HG03460 (cell line): ENCODE results near the gene PATL2.
A peak's percentile ranks its signal among the peaks of the same experiment; 100 is the strongest.
"Not testable (repeated sequence)": the region's sequence is repeated elsewhere in the genome, so short reads cannot be mapped to it uniquely, and the experiment has no call there.

Source experiments
- ATAC-seq: cut with Tn5 transposase; IDR thresholded peaks from one replicate; pipeline ENCODE4 v1.9.1; 2021; ENCODE audit not compliant: unreplicated experiment

PATL2 gene

DNA sequence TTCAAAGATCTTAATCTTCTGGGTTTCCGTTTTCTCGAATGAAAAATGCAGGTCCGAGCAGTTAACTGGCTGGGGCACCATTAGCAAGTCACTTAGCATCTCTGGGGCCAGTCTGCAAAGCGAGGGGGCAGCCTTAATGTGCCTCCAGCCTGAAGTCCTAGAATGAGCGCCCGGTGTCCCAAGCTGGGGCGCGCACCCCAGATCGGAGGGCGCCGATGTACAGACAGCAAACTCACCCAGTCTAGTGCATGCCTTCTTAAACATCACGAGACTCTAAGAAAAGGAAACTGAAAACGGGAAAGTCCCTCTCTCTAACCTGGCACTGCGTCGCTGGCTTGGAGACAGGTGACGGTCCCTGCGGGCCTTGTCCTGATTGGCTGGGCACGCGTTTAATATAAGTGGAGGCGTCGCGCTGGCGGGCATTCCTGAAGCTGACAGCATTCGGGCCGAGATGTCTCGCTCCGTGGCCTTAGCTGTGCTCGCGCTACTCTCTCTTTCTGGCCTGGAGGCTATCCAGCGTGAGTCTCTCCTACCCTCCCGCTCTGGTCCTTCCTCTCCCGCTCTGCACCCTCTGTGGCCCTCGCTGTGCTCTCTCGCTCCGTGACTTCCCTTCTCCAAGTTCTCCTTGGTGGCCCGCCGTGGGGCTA, at the start of gene PATL2, which contains the start of gene B2M:
PATL2 (minus strand) TSS at position 228 of the 647 bp plus-strand sequence. CDS start 34,833 bp downstream, outside the sequence.
B2M (plus strand) TSS at position 422 of the 647 bp plus-strand sequence; CDS start at position 452, 30 bp downstream.
- peak; percentile 73 for ATAC-seq

DNA sequence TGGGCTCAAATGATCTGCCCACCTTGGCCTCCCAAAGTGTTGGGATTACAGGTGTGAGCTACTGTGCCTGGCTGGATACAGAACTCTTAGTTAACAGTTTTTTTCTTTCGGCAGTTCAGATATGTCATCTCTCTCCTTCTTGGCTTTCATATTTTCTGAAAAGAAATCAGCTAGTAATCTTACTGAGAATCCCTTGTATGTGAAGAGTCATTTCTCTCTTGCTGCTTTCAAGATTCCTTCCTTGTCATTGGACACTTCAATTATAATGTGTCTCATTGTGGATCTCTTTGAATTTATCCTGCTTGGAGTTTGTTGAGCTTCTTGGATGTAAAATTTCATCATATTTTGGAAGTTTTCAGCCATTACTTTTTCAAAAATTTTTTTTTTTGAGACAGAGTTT, 42.2 kb upstream of the PATL2 start:
- no peak for ATAC-seq

DNA sequence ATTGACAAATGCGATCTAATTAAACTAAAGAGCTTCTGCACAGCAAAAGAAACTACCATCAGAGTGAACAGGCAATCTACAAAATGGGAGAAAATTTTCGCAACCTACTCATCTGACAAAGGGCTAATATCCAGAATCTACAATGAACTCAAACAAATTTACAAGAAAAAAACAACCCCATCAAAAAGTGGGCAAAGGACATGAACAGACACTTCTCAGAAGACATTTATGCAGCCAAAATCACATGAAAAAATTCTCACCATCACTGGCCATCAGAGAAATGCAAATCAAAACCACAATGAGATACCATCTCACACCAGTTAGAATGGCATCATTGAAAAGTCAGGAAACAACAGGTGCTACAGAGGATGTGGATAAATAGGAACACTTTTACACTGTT, 32.3 kb upstream of the PATL2 start:
- ATAC-seq: not testable (repeated sequence)

DNA sequence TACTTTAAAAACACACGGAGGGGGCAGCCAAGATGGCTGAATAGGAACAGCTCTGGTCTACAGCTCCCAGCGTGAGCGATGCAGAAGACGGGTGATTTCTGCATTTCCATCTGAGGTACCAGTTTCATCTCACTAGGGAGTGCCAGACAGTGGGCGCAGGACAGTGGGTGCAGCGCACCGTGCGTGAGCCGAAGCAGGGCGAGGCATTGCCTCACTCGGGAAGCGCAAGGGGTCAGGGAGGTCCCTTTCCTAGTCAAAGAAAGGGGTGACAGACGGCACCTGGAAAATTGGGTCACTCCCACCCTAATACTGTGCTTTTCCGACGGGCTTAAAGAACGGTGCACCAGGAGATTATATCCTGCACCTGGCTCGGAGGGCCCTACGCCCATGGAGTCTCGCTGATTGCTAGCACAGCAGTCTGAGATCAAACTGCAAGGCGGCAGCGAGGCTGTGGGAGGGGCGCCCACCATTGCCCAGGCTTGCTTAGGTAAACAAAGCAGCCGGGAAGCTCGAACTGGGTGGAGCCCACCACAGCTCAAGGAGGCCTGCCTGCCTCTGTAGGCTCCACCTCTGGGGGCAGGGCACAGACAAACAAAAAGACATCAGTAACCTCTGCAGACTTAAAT, 28.2 kb upstream of the PATL2 start:
- not testable (repeated sequence) for ATAC-seq

DNA sequence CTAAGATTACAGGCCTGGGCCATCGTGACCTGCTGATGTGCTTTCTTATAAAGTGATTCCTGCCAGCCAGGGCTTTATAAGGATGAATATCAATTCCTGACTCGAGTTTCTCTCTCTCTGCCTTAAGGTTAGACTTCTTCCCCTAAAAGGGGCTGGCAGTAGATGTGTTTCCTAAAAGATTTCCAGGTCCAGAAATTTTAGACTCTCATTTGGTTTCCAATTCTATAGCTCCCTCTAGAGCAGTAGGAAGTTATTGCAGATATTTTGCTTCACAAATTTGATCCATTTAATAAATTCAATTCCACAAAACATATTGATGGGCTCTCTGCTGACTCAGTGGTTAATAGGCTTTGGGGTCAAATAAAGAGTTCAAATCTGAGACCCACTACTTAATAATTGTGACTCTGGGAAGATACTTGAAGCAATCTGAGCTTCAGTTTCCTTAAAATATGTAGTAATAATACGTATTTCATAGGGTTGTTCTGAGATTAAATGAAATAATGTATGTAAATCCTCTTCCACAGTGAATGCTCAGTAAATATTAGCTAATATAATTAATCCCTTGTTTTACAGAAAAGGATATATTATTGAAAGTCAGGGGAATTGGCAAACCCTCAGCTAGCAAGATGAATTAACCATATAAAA, 27.3 kb upstream of the PATL2 start:
- no peak for ATAC-seq

DNA sequence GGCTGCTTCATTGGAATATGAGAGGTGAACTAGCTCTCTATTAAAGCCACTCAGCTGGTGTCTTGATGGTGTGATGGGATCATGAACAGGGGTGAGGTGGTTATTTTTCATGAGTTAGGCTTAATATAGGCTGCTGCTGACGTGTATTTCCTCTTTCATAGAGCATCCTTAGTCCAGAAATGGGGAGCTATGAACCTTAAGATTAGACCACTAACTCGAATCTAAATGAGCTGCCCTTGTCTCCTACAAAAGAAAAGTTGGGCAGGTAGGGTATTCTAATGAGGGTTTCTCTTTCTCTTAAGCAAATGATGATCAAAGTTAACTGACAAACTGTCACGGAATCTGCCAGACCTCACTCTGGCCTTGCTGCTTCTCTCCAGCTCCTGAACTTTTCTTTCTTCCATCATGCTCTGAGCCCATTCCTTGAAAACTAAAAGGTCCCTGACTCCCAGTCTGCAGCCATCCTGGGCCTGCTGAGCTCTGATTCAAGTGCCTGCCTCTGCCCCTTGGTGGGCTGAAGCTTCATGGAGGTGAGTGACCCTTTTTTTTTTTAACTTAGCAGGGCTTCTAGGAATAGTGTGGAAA, 25.1 kb upstream of the PATL2 start, which contains the start of gene TRIM69:
TRIM69 (plus strand) TSS at position 348 of the 585 bp plus-strand sequence; CDS start at position 525, 177 bp downstream.
- ATAC-seq: no peak

DNA sequence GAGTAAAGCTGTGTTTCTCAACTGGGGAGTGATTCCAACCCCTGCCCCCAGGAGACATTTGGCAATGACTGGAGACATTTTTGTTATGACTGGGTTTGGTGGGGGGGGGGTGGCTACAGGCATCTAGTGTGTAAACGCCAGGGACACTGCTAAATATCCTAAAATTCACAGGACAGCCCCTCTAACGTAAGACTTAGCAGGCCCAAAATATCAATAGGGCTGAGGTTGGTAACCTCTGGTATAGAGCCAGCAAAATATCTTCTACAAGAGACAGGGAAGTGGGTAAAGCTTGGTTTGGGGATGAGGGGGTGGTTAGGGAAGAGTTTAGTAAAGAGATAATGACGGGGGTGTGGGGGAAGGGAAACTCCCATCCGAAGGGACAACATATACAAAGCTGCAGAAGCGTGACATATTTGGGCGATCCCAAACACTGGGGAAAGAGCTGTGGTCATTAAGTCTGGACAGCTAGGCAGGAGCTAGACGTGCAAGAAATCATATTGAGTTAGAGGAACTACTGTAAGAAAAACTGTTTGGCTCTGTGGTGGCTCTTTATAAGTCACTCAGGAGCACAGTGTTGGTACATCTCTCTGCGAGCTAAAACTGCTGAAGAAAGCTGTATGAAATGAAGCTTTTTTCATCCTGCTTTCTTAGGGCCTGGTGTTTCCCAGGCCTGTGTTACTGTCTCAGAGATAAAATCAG, 24.5 kb upstream of the PATL2 start:
- no peak for ATAC-seq

DNA sequence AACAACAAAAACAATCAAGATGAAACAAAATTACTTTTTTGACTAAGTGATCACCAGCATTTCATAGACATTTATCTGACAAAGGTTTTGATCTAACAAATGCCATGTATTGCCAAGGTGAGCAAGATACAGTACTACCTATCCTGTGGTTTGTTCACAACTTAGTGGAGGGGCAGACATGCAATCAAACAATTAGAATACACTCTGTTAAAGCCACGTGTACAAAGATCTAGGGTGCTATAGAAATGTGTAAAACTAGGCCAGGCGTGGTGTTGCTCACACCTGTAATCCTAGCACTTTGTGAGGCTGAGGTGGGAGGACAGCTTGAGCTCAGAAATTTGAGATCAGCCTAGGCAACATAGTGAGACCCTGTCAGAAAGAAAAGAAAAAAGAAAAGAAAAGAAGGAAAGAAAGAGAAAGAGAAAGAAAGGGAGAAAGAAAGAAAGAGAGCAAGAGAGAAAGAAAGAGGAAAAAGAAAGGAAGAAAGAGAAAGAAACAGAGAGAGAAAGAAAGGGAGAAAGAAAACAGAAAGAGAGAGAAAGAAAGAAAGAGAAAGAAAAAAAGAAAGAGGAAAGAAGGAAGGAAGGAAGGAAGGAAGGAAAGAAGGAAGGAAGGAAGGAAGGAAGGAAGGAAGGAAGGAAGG, 23.8 kb upstream of the PATL2 start:
- no peak for ATAC-seq

DNA sequence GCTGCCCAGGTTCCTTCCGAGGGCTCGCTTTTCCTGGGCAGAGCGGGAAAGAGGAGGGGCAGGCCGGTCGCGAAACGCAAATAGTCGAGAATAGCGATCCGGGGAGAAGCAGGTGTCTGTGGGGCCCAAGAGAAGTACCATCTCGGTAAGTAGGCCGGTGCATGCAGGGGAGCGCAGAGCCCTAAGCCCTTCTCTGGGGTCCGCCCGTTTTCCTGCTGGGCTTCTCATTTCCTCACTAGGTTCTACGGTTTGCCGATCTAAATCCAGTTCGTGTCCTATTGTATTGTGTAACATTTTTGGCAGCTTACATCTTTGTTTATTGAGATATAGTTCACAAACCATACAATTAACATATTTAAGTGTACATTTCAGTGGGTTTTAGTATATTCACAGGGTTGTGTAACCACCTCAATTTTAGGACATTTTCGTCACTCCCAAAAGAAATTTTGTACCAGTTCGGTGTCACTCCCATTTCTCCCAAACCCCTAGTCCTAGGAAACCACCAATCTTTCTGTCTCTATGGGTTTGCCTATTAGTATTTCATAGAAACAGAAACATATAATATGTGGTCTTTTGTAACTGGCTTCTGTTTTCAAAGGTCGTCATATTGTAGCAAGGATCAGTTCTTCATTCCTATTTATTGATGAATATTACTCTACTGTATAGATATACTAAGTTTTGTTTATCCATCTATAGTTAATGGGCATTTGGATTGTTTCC, 18.4 kb upstream of the PATL2 start:
- ATAC-seq: no peak

DNA sequence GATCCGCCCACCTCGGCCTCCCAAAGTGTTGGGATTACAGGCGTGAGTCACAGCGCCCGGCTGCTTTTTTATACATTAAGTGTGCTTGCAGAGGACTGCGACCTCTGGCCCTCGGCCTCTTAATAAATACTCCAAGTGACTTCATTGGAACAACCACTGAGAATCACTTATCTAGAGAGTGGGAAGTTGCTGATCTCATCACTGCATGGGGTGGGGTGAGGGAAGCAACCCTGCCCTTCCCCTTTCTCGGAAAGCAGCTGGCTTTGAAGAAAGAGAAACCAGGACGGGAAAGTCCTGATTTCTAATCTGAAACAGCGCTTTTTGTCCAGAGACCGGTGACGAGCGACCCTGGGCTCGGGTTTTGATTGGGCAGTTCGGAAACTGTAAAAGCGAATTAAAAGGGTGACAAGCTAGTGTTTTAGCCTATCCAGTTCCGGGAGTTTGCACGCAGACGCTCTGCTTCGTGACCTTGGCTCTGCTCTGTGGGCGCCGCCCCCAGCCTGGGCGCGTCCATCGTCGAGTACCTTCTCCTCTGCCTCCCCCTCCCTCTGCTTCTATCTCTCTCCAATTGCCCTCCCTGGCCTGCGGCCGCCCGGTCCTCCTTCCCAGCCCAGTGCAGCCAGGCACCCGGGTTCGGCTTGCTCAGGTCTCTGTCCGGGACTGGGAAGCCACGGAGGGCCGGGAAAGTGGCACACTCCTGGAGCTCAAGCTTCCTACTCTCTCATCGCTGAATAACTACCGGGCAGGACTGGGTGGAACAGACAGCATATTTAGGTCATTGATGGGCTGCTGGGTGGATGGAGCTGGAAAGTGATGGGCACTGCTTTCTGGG, 17.7 kb upstream of the PATL2 start:
- peak; percentile 66 for ATAC-seq

DNA sequence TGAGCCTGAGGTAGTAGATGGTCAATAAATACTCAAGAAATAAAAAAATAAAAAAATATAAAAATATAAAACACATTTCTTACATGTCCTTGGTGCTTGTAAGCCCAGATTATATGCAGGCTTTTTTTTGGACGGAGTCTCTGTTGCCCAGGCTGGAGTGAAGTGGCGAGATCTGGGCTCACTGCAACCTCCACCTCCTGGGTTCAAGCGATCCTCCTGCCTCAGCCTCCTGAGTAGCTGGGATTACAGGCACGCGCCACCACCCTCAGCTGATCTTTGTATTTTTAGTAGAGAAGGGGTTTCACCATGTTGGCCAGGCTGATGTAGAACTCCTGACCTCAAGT, 17.1 kb upstream of the PATL2 start:
- ATAC-seq: not testable (repeated sequence)

DNA sequence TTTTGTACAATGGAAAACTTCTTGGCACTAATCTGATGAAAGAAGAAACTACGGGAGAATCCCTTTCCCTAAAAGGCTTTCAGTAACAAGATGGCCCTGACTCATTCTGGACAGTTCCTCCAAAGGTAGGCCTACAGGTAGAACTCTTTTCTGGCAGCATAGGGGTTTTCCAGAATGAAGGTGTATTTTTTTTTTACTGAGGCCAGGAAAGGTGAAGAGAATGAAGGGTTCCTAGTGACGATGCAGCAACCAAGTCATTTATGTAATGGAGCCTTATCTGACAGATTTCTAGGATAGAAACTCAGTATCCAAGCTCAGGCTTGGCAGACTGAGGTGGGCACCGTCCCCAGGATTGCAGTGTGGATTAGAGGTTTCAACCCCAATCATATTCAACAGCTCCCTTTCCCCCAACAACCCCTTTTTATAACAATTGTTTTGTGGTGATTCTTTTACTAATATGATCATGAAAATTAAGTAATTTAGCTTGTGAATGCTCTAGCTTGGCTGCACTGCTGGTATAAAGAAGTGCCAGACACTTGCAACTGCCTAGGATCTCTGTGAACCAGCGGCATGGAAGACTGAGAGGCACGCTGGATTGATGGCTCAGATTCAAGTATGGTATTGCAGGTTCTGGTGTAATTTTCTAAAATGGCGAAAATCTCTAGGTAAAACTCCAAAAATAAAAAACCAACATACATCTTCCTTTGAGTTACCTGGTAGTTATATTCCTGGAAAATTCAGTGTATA, 16.5 kb upstream of the PATL2 start:
- no peak for ATAC-seq

DNA sequence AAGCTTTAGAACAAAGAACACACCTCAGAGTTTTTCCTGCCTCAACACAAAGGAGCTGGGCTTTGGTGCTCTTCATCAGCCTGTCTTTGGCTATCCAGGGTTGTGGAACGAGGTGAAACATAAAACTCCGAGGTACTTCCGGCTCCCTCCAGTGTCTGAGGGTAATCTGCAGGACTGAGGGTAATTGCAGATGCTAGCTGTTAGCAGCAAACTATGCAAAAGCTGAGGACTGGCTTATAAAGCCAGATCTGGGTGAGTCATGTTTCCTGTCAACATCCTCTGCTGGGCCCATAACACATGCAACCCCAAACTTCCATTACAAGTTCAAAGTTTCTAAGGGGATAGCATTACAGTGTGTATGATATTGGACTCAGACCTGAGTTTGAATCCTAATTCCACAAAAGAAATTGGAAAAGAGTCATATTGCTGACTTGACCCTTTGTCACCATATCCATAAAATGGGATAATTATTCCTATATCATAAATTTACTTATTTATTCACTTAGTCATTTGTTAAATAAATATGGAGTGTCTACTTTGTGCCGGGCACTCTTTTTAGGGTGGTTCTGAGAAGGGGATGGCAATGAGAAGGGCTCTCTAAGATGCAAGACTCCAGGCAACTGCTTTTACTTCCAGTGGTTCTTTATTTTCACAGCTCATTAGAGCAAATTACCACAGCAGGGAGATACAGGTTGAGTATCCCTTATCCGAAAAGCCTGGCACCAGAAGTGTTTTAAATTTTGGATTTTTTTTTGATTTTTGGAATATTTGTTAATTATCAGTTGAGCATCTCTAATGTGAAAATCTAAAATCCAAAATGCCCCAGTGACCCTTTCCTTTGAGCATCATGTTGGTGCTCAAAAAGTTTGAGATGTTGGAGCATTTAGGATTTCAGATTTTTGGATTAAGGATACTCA, 15.7 kb upstream of the PATL2 start:
- ATAC-seq: peak; percentile 30

DNA sequence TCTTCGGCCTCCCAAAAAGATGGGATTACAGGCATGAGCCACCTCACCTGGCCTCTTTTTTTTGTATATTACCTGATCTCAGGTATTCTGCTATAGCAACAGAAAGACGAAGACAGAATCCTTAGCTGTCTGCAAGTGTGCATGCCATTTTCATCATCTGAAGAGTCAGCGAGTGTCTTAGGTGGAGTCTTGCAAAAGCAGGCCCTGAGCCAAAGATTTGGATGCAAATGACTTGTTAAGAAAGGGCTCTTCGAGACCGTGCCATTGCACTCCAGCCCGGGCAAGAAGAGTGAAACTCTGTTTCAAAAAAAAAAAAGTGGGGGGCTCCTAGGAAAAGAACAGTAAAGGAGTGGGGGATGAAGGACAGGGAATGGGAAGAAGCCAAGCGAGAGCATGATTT, 15.0 kb upstream of the PATL2 start:
- ATAC-seq: no peak

DNA sequence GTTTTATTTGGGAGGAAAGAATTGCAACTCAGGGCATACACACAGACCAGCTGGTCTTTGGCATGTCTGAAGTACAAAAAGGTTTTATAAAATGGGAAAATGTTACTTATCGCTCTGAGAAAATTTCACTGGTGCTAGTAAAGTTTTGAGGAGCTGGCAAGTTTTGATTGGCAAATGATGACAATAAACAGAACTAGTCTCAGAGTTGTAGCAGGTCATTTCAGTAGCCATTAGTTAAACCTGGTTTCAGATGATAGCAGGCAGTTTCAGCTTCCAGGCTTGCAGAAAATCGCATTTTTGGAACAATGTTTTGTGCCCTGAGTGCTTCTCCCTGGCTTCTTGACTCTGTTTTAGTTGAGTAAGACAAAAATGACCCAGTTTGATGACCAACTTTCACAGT, 10.9 kb upstream of the PATL2 start:
- no peak for ATAC-seq

DNA sequence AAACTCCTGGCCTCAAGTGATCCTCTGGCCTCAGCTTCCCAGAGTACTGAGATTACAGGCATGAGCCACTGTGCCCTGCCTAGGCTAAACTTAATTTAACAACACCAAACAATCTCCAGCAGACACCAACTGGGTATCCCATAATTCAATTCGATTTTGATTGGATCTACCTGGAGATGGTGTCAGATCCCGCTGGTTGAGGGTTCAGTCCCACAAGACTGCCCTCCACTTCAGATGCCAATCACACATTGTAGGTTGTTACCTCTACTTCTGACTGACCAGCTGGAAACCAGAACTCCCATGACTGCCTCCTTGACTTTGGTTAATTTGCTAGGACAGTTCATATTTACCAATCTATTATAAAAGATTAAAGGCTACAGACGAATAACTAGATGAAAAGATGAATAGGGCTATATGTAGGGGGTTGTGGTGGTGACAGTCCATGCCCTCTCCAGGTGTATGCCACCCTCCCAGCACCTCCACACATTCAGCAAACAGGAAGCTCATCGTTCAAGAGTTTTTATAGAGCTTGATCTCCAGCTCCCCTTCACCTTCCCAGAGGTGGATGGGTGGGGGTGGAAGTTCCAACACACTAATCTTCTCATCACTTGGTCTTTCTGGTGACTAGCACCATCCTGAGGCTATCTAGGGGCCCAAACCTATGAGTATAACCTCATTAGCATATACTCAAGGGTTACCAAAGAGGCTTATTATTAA, 9.5 kb upstream of the PATL2 start:
- no peak for ATAC-seq

DNA sequence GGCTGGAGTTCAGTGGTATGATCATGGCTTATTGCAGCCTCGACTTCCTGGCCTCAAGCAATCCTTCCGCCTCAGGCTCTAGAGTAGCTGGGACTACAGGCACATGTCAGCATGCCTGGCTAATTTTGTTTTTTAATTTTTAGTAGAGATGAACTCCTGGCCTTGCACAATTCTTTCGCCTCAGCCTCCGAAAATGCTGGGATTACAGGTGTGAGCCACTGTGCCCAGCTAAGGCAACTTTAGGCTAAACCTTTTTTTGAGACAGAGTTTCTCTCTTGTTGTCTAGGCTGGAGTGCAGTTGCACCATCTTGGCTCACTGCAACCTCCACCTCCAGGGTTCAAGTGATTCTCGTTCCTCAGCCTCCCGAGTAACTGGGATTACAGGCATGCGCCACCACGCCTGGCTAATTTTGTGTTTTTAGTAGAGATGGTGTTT, 8.9 kb upstream of the PATL2 start:
- ATAC-seq: not testable (repeated sequence)
